ENCODE data around the gene GP9. TPM values are rescaled to one million over a fixed set of nuclear protein-coding genes. Genes with fewer than 3 reads are reported as not detected.

Gene GP9
- total RNA-seq: 1 to 10 TPM in 2 of 3 donors, under 1 TPM in 1; 0.86 to 8.6 (median 3.8) TPM
- total RNA-seq (2013): 26.2 TPM

- no peak within 1 kb of the TSS for H3K27ac Mint-ChIP-seq
- Histone ChIP-seq H3K4me1 (ENCODE audit: control insufficient read depth, insufficient read depth, low read length) (peaks cover 3% of the 10 kb centered on the region), H3K27ac (ENCODE audit: low read length) (no peak within 1 kb of the TSS), H3K4me3 (ENCODE audit: low read length) (no peak within 1 kb of the TSS), H3K36me3 (ENCODE audit: control insufficient read depth, insufficient read depth, low read length) (no peaks in the 10 kb centered on the region), H3K27me3 (ENCODE audit: control insufficient read depth, insufficient read depth, low read length) (no peaks in the 10 kb centered on the region), H3K9me3 (ENCODE audit: control insufficient read depth, insufficient read depth, low read length) (no peaks in the 10 kb centered on the region)
- no peaks in the 10 kb centered on the region for H3K9me3 Mint-ChIP-seq
- peaks cover 0 to 6% of the 10 kb centered on the region in 2 donors for H3K4me1 Mint-ChIP-seq
- H3K27me3 Mint-ChIP-seq (ENCODE audit: low read depth in 2 of 2): no peaks in the 10 kb centered on the region
- intact Hi-C loops (cut with micrococcal nuclease): no loop called here
- H3K36me3 Mint-ChIP-seq: no peaks in the 10 kb centered on the region
- 52% methylated on average over 13 of the region's 13 CpGs for WGBS (ENCODE audit: insufficient coverage)
- ATAC-seq (no peak), DNase-seq (no peak)
- TF ChIP-seq, protein P1, sequence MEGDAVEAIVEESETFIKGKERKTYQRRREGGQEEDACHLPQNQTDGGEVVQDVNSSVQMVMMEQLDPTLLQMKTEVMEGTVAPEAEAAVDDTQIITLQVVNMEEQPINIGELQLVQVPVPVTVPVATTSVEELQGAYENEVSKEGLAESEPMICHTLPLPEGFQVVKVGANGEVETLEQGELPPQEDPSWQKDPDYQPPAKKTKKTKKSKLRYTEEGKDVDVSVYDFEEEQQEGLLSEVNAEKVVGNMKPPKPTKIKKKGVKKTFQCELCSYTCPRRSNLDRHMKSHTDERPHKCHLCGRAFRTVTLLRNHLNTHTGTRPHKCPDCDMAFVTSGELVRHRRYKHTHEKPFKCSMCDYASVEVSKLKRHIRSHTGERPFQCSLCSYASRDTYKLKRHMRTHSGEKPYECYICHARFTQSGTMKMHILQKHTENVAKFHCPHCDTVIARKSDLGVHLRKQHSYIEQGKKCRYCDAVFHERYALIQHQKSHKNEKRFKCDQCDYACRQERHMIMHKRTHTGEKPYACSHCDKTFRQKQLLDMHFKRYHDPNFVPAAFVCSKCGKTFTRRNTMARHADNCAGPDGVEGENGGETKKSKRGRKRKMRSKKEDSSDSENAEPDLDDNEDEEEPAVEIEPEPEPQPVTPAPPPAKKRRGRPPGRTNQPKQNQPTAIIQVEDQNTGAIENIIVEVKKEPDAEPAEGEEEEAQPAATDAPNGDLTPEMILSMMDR (IDR thresholded peaks at IDR 0.05): no peak
- H3K4me3 Mint-ChIP-seq: no peak within 1 kb of the TSS
These were observed at the start of gene GP9 for GRCh38 chr3:129060276-129061022. GP9 (plus strand) TSS chr3:129060779; CDS start chr3:129061740, 961 bp downstream.

GRCh38 chr3:129013491-129013891 lies 47.1 kb upstream of the GP9 start:
- DNase-seq: no peak
- intact Hi-C loops (cut with micrococcal nuclease): no loop called here
- no peaks in the 10 kb centered on the region for H3K27me3 ChIP-seq (ENCODE audit: control insufficient read depth, insufficient read depth, low read length)
- Mint-ChIP-seq H3K9me3 (no peaks in the 10 kb centered on the region), H3K27ac (peak overlapping the region; percentile 92 to 93), H3K27me3 (ENCODE audit: low read depth in 2 of 2) (no peaks in the 10 kb centered on the region), H3K4me3 (no peak overlapping the region), H3K36me3 (no peaks in the 10 kb centered on the region), H3K4me1 (peaks cover 32 to 47% of the 10 kb centered on the region in 2 donors)
- H3K4me1 ChIP-seq (ENCODE audit: control insufficient read depth, insufficient read depth, low read length): peaks cover 38% of the 10 kb centered on the region
- ATAC-seq: no peak
- no peaks in the 10 kb centered on the region for H3K36me3 ChIP-seq (ENCODE audit: control insufficient read depth, insufficient read depth, low read length)
- TF ChIP-seq, protein P1 (IDR thresholded peaks at IDR 0.05): no peak
- WGBS (ENCODE audit: insufficient coverage): 93% methylated on average over 3 of the region's 3 CpGs
- H3K9me3 ChIP-seq (ENCODE audit: control insufficient read depth, insufficient read depth, low read length): no peaks in the 10 kb centered on the region
- H3K27ac ChIP-seq (ENCODE audit: low read length): no peak overlapping the region
- no peak overlapping the region for H3K4me3 ChIP-seq (ENCODE audit: low read length)

GRCh38 chr3:129014148-129014547 lies 46.4 kb upstream of the GP9 start:
- ATAC-seq (no peak), DNase-seq (no peak)
- Histone ChIP-seq H3K9me3 (ENCODE audit: control insufficient read depth, insufficient read depth, low read length) (no peaks in the 10 kb centered on the region), H3K27ac (ENCODE audit: low read length) (peak overlapping the region; percentile 86), H3K4me1 (ENCODE audit: control insufficient read depth, insufficient read depth, low read length) (peaks cover 38% of the 10 kb centered on the region), H3K4me3 (ENCODE audit: low read length) (no peak overlapping the region), H3K27me3 (ENCODE audit: control insufficient read depth, insufficient read depth, low read length) (no peaks in the 10 kb centered on the region), H3K36me3 (ENCODE audit: control insufficient read depth, insufficient read depth, low read length) (no peaks in the 10 kb centered on the region)
- Mint-ChIP-seq H3K9me3 (no peaks in the 10 kb centered on the region), H3K4me3 (no peak overlapping the region), H3K27me3 (ENCODE audit: low read depth in 2 of 2) (no peaks in the 10 kb centered on the region), H3K27ac (peak overlapping the region; percentile 92 to 93), H3K36me3 (no peaks in the 10 kb centered on the region), H3K4me1 (peaks cover 39 to 49% of the 10 kb centered on the region in 2 donors)
- TF ChIP-seq, protein P1 (IDR thresholded peaks at IDR 0.05): no peak
- 96% methylated on average over 13 of the region's 13 CpGs for WGBS (ENCODE audit: insufficient coverage)
- intact Hi-C loops (cut with micrococcal nuclease): no loop called here
